GM10248 (cell line): ENCODE measurements around the gene DOLPP1.

ENCODE experiments used
- CTCF ChIA-PET: fragments of 300-600 bp; sonication (Branson Sonifier 250); formaldehyde crosslinking; extraction: SDS; loops from one replicate; lab custom pipeline; 2021; ENCODE audit warnings: antibody characterized with exemption; lab: Yijun Ruan, JAX
- POLR2A ChIA-PET: fragments of 350-650 bp; sonication (Branson Sonifier 250); formaldehyde crosslinking; extraction: SDS; loops from one replicate; lab custom pipeline; 2020; ENCODE audit warnings: antibody characterized with exemption; lab: Yijun Ruan, JAX
- DNase-seq: peaks from one replicate; pipeline ENCODE4 v3.0.0; 2012; ENCODE audit errors: extremely low spot score
- TF ChIP-seq, protein P1 (sequence below): IDR thresholded peaks from 2 replicates; pipeline ENCODE4 v1.5.1; 2012; ENCODE audit warnings: mild to moderate bottlenecking, low read depth; ENCODE audit errors: extremely low read depth, missing control alignments, control extremely low read depth

The DOLPP1 gene

DNA sequence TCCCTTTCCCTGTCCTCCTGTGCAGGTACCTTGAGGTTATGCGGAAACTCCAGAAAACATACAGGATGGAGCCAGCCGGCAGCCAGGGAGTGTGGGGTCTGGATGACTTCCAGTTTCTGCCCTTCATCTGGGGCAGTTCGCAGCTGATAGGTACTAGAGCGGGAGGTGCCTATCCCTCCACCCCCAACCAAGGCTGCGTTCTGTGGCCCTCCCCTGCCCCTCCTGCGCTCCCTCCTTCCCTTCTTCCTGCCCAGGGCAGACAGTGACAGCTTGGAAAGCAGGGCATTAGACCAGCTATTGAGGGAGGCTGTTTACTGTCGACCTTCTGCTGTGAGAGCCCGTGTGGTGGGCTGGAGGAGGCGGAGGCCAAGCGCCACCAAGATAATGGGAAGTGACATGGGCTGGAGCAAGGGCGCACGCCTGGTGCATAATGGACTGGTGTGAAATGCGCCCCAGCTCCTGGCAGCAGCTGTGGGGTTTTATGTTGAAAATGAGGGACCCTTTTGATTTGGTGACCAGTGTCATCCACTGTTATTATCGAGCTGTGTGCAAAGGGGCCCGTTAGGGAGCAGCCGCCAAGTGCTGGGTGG lies 55.6 kb downstream of the DOLPP1 start:
- TF ChIP-seq, protein P1, sequence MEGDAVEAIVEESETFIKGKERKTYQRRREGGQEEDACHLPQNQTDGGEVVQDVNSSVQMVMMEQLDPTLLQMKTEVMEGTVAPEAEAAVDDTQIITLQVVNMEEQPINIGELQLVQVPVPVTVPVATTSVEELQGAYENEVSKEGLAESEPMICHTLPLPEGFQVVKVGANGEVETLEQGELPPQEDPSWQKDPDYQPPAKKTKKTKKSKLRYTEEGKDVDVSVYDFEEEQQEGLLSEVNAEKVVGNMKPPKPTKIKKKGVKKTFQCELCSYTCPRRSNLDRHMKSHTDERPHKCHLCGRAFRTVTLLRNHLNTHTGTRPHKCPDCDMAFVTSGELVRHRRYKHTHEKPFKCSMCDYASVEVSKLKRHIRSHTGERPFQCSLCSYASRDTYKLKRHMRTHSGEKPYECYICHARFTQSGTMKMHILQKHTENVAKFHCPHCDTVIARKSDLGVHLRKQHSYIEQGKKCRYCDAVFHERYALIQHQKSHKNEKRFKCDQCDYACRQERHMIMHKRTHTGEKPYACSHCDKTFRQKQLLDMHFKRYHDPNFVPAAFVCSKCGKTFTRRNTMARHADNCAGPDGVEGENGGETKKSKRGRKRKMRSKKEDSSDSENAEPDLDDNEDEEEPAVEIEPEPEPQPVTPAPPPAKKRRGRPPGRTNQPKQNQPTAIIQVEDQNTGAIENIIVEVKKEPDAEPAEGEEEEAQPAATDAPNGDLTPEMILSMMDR, result no peak
- ChIA-PET POLR2A (no interaction called here), CTCF (interaction anchor here (1.0 to 26.3 kb wide), 5 partner anchors 11 to 488 kb away, joined by 3 to 680 read pairs (median 9); partner anchors contain the start of genes C9orf50, IER5L and NTMT1)
- DNase-seq, result no peak

DNA sequence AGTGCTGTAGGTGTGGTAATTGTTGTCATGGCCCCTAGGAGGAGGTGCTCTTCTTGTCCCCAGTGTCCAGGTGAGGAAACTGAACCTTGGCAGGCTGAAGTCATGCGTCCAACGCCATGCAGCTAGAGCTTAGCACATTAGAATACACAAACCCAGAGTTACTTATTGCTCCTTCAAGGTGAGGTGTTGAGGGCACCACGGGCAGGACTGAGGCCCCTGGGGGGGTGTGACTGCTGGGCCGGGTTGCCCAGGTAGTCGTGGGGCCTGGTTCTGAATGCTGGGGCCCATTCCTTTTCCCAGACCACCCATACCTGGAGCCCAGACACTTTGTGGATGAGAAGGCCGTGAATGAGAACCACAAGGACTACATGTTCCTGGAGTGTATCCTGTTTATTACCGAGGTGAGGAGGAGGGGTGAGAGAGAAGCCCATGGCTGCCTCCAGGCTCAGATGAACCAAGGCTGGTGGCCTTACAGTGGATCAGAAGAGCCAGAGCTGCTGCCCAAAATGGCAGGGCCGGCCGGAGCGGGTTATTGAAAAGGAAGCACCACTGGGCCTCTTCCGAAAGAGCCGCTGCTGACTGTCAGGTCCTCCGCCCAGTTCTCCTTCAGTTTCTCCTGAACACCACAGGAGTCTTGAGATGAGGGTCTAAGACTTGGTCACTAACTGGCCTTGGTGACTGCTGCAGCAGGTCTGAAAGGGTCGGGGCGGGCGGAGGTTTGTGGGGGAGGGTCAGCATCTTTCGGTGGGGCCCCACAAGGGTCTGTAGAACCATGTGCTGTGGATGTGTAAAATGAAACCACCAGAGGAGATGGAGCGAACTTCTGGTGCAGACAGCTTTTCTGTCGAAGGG lies 56.6 kb downstream of the DOLPP1 start:
- POLR2A ChIA-PET, result no interaction called here
- CTCF ChIA-PET, result interaction anchor here (1.2 to 26.3 kb wide), 12 partner anchors 7 to 487 kb away, joined by 3 to 680 read pairs (median 17); partner anchors contain the start of genes C9orf50, IER5L and NTMT1

DNA sequence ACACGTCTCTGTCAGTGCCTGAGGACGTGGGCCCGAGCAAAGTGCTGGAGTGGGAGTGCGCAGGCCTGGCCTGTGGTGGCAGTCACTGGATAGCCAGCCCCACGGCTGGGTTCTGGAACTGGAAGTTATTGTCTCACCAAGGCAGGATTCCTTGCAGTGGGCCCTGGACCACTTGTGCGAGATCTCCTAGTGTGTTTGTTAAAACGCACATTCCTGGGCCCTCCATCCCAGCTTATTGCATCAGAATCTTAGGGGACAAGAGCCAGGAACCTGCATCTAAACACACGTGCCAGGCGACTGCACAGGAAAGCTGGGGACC lies 57.2 kb downstream of the DOLPP1 start:
- no peak for DNase-seq
- POLR2A ChIA-PET, result no interaction called here
- CTCF ChIA-PET, result interaction anchor here (1.1 to 26.3 kb wide), 14 partner anchors 7 to 486 kb away, joined by 3 to 680 read pairs (median 12); partner anchors contain the start of genes C9orf50, IER5L and NTMT1

More for the DNA sequence above, 56.6 kb downstream of the DOLPP1 start:
- TF ChIP-seq, protein P1, result no peak
- DNase-seq, result no peak

DNA sequence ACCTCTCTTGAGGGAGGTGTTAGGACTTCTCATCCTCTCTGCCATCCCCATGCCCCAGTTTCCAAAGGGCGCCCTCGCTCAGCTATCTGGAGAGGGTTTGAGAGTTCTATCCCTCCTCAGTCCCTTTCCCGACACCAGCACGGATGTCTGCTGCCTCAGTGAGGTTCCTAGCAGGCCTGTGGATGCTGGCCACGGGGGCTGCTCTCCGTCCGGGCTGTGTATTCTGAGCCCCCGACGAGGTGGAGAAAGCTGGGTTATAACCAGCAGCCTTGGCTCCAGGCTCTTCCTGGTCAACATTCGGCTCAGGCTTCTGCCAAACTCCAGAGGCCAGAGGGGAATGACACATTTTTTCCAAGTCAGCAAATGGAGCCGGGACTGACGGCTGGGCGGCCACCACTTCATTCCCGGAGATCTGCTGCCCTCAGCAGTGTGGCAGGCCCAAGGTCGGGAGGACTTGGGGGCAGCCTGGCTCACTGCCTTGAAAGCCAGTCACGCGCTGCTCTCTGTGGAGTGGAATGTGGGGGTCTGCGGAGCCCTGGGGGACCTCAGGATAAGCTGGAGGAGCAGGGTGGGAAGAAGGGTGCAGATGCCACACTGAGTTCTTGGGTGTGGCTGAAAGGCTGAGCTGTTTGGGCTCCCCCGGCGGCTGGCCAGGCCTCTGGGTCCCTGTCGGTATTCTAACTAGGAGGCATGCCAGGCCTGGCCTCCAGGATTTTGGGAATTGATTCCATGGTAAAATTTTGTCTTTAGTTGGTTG lies 57.7 kb downstream of the DOLPP1 start:
- ChIA-PET CTCF (interaction anchor here (0.7 to 26.3 kb wide), 24 partner anchors 8 to 501 kb away, joined by 3 to 680 read pairs (median 5); partner anchors contain the start of genes C9orf50, IER5L, NTMT1 and SH3GLB2), POLR2A (no interaction called here)
- TF ChIP-seq, protein P1, result peak; percentile 23
- no peak for DNase-seq

More for the DNA sequence above, 57.2 kb downstream of the DOLPP1 start:
- TF ChIP-seq, protein P1, result no peak

DNA sequence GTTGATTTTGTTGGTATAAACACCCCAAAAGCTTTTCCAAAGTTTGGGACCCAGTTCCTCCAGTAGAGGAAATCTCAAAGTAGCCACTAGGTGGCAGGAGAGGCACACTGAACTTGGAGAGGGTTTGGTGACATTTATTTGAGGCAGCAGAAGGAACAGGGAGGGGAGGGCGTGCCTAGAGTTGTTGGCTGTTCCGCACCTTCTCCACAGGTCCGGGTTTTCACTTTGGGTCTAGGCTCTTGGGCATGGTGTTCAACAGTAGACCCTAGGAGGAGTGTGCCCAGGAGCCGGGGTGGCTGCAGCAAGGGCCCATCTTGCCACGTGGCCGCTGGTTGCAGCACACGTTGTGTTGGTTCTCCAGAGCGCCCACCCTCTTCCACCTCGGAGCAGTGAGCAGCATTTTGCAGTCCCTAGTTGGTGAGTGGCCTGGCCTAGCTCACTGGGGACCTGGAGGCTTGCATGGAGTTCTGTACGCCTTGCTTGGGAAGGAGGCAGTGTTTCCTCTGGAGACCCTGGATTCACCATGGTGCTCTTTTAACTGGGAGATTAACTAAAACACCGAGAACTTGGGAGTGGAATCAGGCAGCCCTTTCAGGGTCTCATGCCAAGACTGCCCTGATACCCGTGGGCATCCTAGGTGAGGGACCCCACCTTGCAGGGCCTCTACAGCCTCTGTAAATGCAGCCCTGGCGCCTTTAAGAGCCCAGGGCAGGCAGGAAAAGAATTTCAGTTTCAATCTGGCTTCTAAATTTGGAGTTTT lies 58.5 kb downstream of the DOLPP1 start:
- ChIA-PET POLR2A (interaction anchor here (0.6 to 1.4 kb wide), 4 partner anchors 22 to 487 kb away, joined by 3 to 8 read pairs (median 4); partner anchors contain the start of genes DOLPP1 and NTMT1), CTCF (interaction anchor here (0.7 to 26.3 kb wide), 30 partner anchors 9 to 500 kb away, joined by 3 to 680 read pairs (median 4); partner anchors contain the start of genes C9orf50, IER5L, NTMT1 and SH3GLB2)
- peak; percentile 82 for DNase-seq
- TF ChIP-seq, protein P1, result peak; percentile 77
